ENCODE results near the gene STAMBPL1.

The STAMBPL1 gene

DNA sequence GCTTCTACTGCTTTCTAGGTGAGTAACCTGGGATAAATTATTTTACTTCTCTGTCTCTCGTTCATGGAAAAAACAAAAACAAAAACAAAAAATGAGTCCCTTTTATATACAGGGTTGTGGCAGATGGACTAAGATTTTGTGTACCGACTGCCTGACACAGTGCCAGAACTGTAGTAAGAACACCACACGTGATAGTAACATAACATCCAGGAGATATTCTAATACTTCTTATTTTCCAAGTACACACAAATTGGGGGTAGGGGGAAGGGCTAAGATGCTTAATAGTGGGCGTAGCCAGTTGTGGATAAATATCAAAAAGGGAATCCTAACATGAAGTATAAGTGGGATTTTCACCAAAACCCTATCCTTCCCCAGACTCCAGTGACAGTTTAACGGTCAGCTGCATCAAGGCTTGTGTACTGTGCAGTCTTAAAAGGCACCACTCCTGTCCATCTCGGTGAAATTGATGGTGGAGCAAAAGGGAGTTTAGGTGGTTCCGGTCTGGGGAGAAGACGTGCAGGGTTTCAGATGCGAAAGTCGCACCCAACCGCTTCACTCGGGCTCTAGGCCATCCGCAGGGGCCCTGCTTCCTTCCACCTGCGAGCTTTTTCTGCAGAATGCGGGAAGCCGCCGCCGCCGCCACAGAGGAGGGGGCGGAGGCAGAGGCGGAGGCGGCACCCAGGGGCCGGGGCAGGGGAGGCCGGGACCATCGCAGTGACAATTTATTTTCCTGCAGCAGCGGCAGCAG lies at the start of gene STAMBPL1:
STAMBPL1 (plus strand) TSS at position 712 of the 748 bp plus-strand sequence. CDS start 21,464 bp downstream, outside the sequence.
- H3K4me3 ChIP-seq (ENCODE audit: control insufficient read depth, low read depth, low read length): peak within 1 kb of the TSS; percentile 96
- TF ChIP-seq, protein P1, sequence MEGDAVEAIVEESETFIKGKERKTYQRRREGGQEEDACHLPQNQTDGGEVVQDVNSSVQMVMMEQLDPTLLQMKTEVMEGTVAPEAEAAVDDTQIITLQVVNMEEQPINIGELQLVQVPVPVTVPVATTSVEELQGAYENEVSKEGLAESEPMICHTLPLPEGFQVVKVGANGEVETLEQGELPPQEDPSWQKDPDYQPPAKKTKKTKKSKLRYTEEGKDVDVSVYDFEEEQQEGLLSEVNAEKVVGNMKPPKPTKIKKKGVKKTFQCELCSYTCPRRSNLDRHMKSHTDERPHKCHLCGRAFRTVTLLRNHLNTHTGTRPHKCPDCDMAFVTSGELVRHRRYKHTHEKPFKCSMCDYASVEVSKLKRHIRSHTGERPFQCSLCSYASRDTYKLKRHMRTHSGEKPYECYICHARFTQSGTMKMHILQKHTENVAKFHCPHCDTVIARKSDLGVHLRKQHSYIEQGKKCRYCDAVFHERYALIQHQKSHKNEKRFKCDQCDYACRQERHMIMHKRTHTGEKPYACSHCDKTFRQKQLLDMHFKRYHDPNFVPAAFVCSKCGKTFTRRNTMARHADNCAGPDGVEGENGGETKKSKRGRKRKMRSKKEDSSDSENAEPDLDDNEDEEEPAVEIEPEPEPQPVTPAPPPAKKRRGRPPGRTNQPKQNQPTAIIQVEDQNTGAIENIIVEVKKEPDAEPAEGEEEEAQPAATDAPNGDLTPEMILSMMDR (IDR thresholded peaks at IDR 0.05; ENCODE audit: control insufficient read depth, insufficient read depth, low read depth, low read length, missing control alignments): no peak
- DNase-seq (ENCODE audit: low read depth): no peak

DNA sequence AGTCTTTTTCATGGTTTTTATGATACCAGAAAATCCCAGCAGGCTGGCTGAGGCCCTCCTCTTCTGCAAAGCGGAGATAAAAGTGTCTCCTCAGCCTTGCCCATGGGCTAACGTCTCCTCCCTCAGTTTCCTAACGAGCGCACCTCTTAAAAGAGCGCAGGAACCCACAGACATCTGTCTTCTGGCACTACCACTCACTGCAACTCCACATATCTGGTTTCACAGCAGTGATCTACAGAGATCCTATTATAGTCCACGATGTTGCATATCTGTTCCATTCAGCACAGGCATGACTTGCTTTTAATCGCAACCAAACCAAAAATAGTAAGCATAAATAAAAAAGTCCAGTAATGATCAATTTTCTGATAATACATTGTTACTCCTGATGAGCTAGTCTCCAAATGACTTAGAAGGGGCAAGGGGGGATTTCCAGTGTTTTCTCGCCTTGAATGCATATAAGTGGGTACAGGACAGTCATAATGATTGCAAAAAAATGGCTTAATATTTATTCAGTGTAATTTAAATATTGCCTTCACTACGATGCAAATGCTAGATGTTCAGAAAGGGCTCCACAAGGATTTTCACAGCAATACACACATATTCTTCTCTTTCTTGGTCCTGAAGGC lies 49.3 kb upstream of the STAMBPL1 start:
- TF ChIP-seq, protein P1 (IDR thresholded peaks at IDR 0.05; ENCODE audit: control insufficient read depth, insufficient read depth, low read depth, low read length, missing control alignments): no peak
- DNase-seq (ENCODE audit: low read depth): no peak
- H3K4me3 ChIP-seq (ENCODE audit: control insufficient read depth, low read depth, low read length): no peak overlapping the region

DNA sequence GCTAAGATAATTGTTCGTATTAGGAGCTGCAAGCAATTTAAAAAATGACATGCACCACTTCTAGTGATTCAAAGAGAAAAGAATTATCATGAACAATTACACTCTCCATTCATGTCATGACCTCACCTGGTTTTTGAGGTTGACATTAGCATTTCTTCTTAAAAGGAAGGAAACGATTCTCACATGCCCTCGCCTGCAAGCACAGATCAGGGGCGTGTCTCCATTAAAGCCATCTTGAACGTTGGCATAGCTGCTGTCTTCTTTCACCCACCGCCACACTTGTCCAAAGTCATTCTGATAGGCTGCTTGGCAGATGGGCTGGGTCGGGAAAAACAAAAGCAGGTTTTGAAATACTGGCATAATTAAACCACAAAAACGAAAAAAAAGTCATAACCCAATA lies 48.3 kb upstream of the STAMBPL1 start:
- TF ChIP-seq, protein P1 (IDR thresholded peaks at IDR 0.05; ENCODE audit: control insufficient read depth, insufficient read depth, low read depth, low read length, missing control alignments): no peak
- no peak overlapping the region for H3K4me3 ChIP-seq (ENCODE audit: control insufficient read depth, low read depth, low read length)
- DNase-seq (ENCODE audit: low read depth): no peak

DNA sequence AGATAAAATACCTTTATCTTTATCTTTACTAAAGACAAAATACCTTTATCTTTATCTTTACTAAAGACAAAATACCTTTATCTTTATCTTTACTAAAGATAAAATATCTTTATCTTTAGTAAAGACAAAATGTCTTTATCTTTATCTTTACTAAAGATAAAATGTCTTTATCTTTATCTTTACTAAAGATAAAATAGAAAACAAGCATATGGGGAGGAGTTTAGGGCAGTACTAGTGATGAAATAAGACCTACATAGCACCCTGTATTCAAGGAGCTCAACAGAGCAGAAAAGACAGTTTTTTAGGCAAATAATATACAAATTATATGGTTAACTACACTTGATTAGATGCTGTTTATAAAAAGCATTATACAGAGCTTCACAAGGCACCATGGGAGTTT lies 47.7 kb upstream of the STAMBPL1 start:
- TF ChIP-seq, protein P1 (IDR thresholded peaks at IDR 0.05; ENCODE audit: control insufficient read depth, insufficient read depth, low read depth, low read length, missing control alignments): no peak
- H3K4me3 ChIP-seq (ENCODE audit: control insufficient read depth, low read depth, low read length): no peak overlapping the region

DNA sequence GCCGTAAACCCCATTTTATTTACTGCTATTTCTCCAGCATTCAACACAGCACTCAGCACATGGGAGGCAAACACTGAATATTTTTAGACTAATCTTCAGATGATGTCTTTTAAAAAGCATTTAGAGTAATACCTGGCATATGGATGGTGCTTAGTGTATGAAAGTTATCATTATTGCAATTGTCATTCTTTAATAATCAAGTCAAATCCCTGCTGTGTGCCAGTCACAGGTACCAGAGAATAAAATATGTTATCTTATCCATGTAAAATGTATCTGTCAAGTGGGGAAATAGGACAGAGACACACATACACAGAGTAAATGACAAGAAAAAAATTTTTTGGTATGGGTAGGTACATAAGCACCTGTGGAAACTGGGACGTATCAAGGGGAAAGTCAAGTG lies 46.9 kb upstream of the STAMBPL1 start:
- DNase-seq (ENCODE audit: low read depth): no peak
- TF ChIP-seq, protein P1 (IDR thresholded peaks at IDR 0.05; ENCODE audit: control insufficient read depth, insufficient read depth, low read depth, low read length, missing control alignments): no peak
- H3K4me3 ChIP-seq (ENCODE audit: control insufficient read depth, low read depth, low read length): no peak overlapping the region

More for the DNA sequence above, 47.7 kb upstream of the STAMBPL1 start:
- no peak for DNase-seq (ENCODE audit: low read depth)

DNA sequence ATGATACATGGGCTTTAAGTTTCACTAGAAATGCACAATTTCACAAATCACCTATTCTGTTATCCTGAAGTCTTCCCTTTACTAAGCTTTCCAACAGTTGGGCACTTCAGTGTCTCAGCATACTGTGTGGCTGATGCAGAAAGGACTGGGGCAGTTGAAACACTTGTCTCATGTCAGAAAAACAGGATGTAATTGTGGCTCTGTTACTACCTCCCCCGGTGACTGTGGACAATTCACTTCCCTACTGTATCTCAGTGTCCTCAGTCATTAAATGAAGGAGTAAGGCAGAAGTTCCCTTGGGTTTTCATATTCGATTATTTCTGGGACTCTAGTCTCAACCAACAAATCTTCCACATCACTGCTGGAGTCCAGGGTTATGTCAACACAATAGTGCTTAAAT lies 46.3 kb upstream of the STAMBPL1 start:
- TF ChIP-seq, protein P1 (IDR thresholded peaks at IDR 0.05; ENCODE audit: control insufficient read depth, insufficient read depth, low read depth, low read length, missing control alignments): no peak
- no peak for DNase-seq (ENCODE audit: low read depth)
- no peak overlapping the region for H3K4me3 ChIP-seq (ENCODE audit: control insufficient read depth, low read depth, low read length)

All from AG09309 (cell line).